ENCODE measurements around the gene ITM2A.

DNA sequence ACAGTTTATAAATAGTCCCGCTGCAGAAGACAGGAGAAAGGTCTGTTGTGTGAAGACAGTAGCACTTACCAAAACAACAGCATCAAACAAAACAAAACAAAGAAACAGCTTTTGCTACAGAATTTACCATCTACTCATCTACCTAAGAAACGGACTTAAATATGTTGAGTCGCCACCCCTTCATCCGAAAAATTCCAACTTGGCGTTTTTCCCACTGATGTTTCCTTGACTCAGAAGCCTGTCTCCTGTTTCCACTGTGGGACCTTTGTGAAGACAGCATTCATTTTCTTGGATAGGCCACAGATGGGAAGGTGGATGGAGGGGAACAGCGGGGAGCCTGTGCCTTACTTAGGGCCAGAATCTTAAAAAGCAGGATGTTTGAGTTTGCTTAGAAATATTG lies 1.3 kb upstream of the ITM2A start:
- TF ChIP-seq, protein P1, sequence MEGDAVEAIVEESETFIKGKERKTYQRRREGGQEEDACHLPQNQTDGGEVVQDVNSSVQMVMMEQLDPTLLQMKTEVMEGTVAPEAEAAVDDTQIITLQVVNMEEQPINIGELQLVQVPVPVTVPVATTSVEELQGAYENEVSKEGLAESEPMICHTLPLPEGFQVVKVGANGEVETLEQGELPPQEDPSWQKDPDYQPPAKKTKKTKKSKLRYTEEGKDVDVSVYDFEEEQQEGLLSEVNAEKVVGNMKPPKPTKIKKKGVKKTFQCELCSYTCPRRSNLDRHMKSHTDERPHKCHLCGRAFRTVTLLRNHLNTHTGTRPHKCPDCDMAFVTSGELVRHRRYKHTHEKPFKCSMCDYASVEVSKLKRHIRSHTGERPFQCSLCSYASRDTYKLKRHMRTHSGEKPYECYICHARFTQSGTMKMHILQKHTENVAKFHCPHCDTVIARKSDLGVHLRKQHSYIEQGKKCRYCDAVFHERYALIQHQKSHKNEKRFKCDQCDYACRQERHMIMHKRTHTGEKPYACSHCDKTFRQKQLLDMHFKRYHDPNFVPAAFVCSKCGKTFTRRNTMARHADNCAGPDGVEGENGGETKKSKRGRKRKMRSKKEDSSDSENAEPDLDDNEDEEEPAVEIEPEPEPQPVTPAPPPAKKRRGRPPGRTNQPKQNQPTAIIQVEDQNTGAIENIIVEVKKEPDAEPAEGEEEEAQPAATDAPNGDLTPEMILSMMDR (IDR thresholded peaks at IDR 0.05): no peak
- no peak for TF ChIP-seq POLR2A (IDR thresholded peaks at IDR 0.05)

Measured in suprapubic skin (tissue), 3 donors.